Embryonic facial prominence (tissue), 1 donor: ENCODE measurements around the gene NECTIN1.

Experiments used
- DNase-seq: peaks from one replicate; pipeline ENCODE4 v3.0.0-alpha.2; 2016; ENCODE audit errors: extremely low spot score

The NECTIN1 gene

GRCh38 chr11:119755356-119756071, 26.5 kb upstream of the NECTIN1 start:
- no peak for DNase-seq

GRCh38 chr11:119754656-119755355, 25.8 kb upstream of the NECTIN1 start:
- no peak for DNase-seq

DNA sequence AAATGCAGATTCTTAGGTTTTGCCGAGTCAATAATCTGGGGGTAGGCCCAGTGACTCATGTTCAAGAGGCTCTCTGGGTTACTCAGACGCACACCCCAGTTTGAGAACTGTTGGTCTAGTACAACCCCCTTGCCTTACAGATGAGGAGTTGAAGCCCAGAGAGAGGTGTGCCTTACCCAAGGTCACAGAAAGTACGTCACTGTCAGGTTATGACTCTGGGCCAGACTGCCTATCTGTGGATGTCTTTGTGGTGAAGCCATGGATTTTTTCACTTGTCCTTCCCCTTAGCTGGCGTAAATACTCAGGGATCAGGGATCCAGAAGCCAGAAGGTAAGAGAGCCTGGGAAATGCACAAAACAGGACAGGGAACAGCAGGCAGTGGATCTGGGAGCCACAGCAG, 25.2 kb upstream of the NECTIN1 start:
- no peak for DNase-seq

- DNase-seq: no peak
These were observed 23.9 kb upstream of the NECTIN1 start for GRCh38 chr11:119752946-119753345.

DNA sequence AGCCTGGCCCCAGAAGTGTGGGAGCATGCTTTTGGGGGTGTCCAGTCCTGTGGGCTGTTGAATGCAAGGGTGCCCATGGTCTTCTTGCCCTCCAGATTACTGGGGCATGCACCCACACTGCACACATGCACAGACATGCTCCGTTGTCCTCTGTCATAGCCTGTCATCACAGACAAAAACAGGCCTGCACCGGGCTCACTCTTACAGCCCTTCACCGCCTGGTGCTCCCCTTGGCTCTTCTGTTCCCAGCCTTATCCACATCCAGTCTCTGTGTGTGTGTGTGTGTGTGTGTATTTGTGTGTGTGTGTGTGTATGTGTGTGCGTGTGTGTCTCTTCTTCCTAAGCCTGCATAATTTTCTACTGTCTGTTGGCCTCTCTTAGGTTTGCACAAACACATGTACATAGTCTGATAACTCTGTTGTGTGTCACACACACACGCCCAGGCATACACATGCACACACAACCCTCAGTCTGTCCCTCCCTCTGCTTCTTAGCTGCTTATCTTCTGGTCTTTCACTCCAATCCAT, 23.4 kb upstream of the NECTIN1 start:
- DNase-seq: no peak

GRCh38 chr11:119750056-119750455, 21.1 kb upstream of the NECTIN1 start:
- no peak for DNase-seq

- DNase-seq: no peak
These were observed 20.1 kb upstream of the NECTIN1 start for GRCh38 chr11:119749006-119749565.

- DNase-seq: no peak
These were observed 19.1 kb upstream of the NECTIN1 start for GRCh38 chr11:119747868-119748660.

DNA sequence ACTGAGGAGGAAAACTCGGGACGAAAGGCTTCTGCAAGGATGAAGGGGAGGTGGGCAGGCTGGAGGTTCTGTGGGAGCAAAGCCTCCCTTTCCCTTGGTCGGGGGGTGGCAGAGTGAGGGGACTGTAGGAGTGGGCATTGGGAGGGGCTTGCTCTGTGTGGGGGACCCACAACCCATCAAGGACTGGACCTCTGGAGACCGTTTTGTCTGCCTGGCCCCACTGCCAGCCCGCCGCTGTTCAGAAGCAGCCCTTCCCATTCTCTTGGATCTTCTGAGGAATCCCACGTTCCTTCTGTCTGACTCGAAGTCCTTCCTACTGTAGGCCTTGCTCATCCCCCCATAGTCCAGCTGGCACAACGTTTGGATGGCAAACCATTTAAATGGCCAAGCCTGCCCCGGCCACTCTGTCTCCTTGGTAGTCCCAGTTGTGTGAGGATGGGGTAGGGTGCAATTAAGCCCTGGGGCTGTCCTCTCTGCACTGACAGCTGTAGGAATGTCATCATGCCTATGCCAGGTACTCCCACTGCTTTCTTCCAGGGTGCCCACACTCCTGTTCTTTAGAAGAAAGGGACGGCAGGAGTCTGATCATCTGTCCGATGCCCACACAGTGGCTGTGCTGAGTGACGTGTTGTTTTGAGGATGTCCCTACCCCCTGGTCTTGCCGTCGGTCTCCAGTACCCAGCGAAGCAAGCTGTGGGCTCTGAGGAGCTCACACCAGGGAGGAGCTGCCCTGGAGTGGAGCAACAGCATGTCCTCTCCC, 17.0 kb upstream of the NECTIN1 start:
- no peak for DNase-seq

DNA sequence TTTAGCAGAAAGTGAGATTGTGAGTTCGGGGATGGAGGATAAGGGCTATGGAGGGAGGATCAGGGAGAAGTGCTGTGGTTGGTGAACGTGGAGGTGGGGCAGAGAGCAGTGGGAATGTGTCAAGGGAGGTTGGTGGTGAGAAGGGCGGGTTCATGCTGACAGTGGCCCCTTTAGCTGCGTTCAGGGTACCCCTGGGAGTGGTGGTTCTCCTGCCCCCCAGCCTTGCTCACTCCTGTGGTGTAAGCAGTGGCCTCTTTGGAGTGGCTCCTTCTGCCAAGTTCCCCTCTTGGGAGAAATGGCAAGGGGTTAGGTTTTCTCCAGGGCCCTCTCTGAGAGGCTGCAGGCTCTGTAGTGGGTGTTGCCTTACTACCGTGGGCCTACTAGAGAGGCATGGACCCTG, 16.1 kb upstream of the NECTIN1 start:
- DNase-seq: no peak

DNA sequence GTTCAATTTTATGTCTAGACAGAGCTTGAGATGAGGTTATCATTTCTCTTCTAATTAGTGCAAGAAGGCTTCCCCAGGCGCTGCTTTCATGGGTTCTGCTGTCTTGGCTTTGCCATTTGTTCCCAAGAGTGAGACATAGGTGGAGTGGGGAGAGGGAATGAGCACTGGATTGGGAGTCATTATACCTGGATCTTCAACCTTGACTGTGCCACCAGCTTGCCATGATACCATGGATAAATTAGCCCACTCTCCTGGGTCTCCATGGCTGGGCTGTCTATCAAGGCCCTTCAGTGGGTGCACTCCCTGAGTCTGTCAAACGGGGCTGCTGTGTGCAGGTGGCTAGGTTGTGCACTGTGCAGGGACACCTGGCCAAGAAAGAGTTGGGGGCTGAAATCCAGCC, 15.6 kb upstream of the NECTIN1 start:
- DNase-seq: no peak

GRCh38 chr11:119743006-119743405, 14.0 kb upstream of the NECTIN1 start:
- no peak for DNase-seq

- no peak for DNase-seq
These were observed 13.4 kb upstream of the NECTIN1 start for GRCh38 chr11:119742263-119742861.

- DNase-seq: no peak
These were observed 12.6 kb upstream of the NECTIN1 start for GRCh38 chr11:119741369-119742262.

GRCh38 chr11:119739975-119740374, 11.0 kb upstream of the NECTIN1 start:
- DNase-seq: no peak

DNA sequence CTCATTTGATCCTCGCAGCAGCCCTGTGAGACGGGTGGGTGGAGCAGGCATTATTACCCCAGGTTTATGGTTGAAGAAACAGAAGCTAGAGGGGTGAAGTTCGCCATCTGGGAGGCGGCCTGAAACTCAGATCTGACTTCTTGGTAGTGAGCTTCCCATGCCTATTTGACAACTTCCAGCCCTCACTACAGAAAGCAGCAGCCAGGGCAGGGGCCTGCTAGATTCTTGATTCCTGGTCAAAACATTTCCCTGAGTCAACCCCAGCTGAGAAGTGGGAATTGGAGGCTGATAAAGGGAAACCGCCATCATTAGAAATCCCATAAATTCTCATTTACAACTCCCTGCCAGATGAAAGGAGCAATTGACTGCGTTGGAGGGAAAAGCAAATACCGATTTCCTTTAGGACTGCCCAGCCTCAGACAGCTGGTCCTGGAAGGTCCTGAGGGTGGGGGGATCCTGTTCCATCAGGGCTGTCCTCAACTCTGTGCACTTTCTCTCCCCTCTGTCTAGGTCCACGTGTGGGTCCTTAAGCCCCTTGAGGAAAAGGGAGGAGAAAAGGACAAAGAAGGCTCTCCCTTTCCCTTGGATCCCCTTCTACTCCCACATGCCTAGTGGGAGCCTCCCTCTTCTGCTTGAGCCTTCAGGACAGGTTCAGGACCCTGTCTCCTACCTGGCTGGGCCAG, 10.2 kb upstream of the NECTIN1 start:
- no peak for DNase-seq

- no peak for DNase-seq
These were observed 9.0 kb upstream of the NECTIN1 start for GRCh38 chr11:119738059-119738439.

DNA sequence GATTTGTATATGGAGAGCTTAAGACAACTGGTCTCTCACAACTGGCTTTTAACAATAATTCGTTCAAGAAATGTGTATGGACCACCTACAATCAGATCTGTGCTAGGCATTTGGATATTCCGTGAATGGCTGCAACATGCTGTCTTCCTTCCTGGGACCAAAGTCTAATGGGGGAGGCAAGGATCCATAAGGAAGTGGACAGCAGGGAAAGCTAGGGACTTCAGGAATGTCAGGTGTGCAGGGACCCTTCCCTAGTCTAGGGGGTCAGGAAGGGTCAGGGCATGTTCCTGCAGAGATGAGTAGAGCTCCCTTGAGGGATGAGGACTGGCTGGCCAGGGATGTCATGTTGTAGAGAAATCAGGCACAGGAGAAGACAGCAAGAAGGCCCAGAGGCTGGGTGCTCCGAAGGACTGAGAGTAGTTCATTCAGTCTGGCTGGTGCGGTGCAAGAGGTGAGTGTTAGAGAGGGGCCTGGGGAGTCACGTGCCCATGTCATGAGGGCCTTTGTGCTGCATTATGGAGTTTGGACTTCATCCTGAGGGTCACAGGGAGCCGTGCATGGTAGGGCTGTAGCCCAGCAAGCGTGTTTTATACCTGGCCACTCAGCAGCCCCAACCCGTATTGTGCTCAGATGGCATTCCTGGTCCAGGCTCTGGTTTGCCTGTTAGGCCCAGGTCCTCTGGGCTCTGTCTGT, 8.5 kb upstream of the NECTIN1 start:
- no peak for DNase-seq

GRCh38 chr11:119734788-119735187, 5.8 kb upstream of the NECTIN1 start:
- DNase-seq: no peak
